Osteocyte (in vitro differentiated cells): Measurements from ENCODE around the gene CCT6B. TPM values are rescaled to one million over a fixed set of nuclear protein-coding genes. Genes with fewer than 3 reads are reported as not detected.

Source experiments
- DNase-seq: peaks from one replicate; pipeline ENCODE4 v3.0.0; 2021; ENCODE audit warnings: mixed read lengths; ENCODE audit not compliant: unreplicated experiment; ENCODE audit errors: extremely low spot score
- H3K27ac Mint-ChIP-seq: one replicate; pipeline ENCODE4 v1.8.0; 2021; ENCODE audit warnings: mild to moderate bottlenecking, mixed read lengths; ENCODE audit not compliant: unreplicated experiment
- H3K27me3 Mint-ChIP-seq: one replicate; pipeline ENCODE4 v1.8.0; 2021; ENCODE audit warnings: mixed read lengths; ENCODE audit not compliant: unreplicated experiment
- H3K36me3 Mint-ChIP-seq: one replicate; pipeline ENCODE4 v1.8.0; 2021; ENCODE audit warnings: mixed read lengths; ENCODE audit not compliant: unreplicated experiment
- H3K4me1 Mint-ChIP-seq: one replicate; pipeline ENCODE4 v1.8.0; 2021; ENCODE audit warnings: mixed read lengths; ENCODE audit not compliant: unreplicated experiment
- H3K4me3 Mint-ChIP-seq: one replicate; pipeline ENCODE4 v1.8.0; 2021; ENCODE audit warnings: mild to moderate bottlenecking, moderate library complexity, mixed read lengths; ENCODE audit not compliant: unreplicated experiment
- H3K9me3 Mint-ChIP-seq: one replicate; pipeline ENCODE4 v1.8.0; 2021; ENCODE audit warnings: mixed read lengths; ENCODE audit not compliant: unreplicated experiment
- long read RNA-seq: library from polyadenylated mRNA; unstranded; transcript quantifications from one replicate; pipeline ENCODE4 v2.0.0, GENCODE V29; 2021
- total RNA-seq: library from RNA; stranded (reverse); gene quantifications from 2 replicates; pipeline ENCODE4 v1.2.1, GENCODE V29; 2021
- TF ChIP-seq, protein P1 (sequence below): fragments of 200-600 bp; sonication (generic); IDR thresholded peaks from 2 replicates; pipeline ENCODE4 v1.5.0; 2021; ENCODE audit warnings: antibody characterized with exemption, mild to moderate bottlenecking, moderate library complexity

The CCT6B gene, protein sequence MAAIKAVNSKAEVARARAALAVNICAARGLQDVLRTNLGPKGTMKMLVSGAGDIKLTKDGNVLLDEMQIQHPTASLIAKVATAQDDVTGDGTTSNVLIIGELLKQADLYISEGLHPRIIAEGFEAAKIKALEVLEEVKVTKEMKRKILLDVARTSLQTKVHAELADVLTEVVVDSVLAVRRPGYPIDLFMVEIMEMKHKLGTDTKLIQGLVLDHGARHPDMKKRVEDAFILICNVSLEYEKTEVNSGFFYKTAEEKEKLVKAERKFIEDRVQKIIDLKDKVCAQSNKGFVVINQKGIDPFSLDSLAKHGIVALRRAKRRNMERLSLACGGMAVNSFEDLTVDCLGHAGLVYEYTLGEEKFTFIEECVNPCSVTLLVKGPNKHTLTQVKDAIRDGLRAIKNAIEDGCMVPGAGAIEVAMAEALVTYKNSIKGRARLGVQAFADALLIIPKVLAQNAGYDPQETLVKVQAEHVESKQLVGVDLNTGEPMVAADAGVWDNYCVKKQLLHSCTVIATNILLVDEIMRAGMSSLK
- 3.2 and 3.6 TPM in 2 replicates for total RNA-seq
- long read RNA-seq, partial matches to known transcripts = 3 of 18 reads
- long read RNA-seq, other reads (novel, unspliced or antisense) = 13 of 18 reads

DNA sequence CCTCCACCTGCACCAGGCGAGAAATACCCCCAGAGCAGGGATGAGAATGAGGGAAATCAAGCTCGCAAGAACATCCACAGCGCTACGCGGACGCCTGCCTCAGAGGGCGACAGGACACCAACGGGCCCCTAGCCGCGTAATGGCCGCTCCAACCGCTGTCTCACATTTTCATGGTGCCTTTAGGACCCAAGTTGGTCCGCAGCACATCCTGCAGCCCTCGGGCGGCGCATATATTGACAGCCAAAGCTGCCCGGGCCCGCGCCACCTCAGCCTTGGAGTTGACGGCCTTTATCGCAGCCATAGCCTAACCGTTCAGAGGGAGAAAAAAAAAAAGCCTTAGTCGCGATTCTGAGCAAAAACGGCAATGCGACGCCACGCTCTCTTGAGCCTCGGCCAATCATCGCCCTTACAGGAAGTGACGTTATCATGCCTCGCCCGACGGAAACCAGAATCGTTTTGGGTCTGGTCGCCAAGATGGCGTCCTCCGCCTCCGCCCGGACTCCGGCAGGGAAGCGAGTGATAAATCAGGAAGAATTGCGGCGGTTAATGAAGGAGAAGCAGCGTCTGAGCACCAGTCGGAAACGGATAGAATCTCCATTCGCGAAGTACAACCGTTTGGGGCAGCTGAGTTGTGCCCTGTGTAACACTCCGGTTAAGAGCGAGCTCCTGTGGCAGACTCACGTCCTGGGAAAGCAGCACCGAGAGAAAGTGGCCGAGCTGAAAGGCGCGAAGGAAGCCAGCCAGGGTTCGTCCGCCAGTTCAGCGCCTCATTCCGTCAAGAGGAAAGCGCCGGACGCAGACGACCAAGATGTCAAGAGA is at the start of gene CCT6B, which contains the start of gene ZNF830:
CCT6B (minus strand) TSS at position 368 of the 819 bp plus-strand sequence; CDS start at position 301, 67 bp downstream.
ZNF830 (plus strand) TSS at position 448 of the 819 bp plus-strand sequence; CDS start at position 475, 27 bp downstream.
- DNase-seq = peak; percentile 95
- peaks cover 15% of the 10 kb centered on the region for H3K36me3 Mint-ChIP-seq
- TF ChIP-seq, protein P1, sequence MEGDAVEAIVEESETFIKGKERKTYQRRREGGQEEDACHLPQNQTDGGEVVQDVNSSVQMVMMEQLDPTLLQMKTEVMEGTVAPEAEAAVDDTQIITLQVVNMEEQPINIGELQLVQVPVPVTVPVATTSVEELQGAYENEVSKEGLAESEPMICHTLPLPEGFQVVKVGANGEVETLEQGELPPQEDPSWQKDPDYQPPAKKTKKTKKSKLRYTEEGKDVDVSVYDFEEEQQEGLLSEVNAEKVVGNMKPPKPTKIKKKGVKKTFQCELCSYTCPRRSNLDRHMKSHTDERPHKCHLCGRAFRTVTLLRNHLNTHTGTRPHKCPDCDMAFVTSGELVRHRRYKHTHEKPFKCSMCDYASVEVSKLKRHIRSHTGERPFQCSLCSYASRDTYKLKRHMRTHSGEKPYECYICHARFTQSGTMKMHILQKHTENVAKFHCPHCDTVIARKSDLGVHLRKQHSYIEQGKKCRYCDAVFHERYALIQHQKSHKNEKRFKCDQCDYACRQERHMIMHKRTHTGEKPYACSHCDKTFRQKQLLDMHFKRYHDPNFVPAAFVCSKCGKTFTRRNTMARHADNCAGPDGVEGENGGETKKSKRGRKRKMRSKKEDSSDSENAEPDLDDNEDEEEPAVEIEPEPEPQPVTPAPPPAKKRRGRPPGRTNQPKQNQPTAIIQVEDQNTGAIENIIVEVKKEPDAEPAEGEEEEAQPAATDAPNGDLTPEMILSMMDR = no peak
- H3K27ac Mint-ChIP-seq = peak within 1 kb of the TSS; percentile 99
- peak within 1 kb of the TSS; percentile 100 for H3K4me3 Mint-ChIP-seq
- H3K9me3 Mint-ChIP-seq = no peaks in the 10 kb centered on the region
- peaks cover 11% of the 10 kb centered on the region for H3K27me3 Mint-ChIP-seq
- peaks cover 18% of the 10 kb centered on the region for H3K4me1 Mint-ChIP-seq

DNA sequence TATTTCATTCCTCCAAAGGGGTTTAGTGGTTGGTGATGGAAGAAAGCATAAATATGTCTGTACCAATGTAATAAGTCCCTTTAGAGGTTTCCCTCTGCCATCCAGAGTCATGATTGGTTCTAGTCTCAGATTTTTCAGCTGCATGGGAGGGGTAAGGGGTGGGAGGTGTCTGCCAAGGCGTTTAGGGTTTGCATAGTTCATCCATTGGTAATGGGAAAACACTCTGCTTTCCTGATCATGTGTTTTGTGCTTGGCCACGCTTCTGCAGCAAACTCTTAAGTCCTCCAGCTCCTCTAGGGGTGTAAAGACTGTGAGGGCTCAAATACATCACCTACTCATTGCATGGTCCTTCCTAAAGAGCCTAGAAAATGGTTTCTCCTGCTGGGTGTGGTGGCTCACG is 48.8 kb upstream of the CCT6B start:
- no peak for DNase-seq
- TF ChIP-seq, protein P1 = no peak
- Mint-ChIP-seq H3K4me3 (no peak overlapping the region), H3K36me3 (peaks cover 25% of the 10 kb centered on the region), H3K4me1 (peaks cover 4% of the 10 kb centered on the region), H3K27me3 (no peaks in the 10 kb centered on the region), H3K9me3 (no peaks in the 10 kb centered on the region), H3K27ac (no peak overlapping the region)

DNA sequence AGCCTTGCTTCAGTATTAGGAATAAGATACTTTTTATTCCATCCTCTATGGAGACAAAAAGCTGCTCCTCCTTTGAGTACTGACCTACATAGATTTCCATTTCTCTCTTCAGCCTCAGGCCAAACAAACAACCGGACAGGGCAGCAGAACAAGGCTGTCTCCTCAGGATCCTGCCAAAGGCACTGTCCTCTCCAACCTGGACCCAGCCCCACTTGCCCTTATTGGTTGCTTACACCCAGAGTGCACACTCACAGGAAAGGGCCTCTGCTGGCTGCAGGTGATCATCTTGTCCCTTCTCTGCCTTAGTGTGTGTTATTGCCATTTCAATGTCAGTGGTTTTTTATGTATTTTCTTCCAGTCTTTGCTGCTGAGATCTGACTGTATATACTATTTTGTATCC is 45.7 kb upstream of the CCT6B start:
- no peak for DNase-seq
- Mint-ChIP-seq H3K4me3 (no peak overlapping the region), H3K9me3 (no peaks in the 10 kb centered on the region), H3K36me3 (peaks cover 26% of the 10 kb centered on the region), H3K4me1 (peaks cover 4% of the 10 kb centered on the region), H3K27me3 (no peaks in the 10 kb centered on the region), H3K27ac (no peak overlapping the region)
- TF ChIP-seq, protein P1 = no peak

DNA sequence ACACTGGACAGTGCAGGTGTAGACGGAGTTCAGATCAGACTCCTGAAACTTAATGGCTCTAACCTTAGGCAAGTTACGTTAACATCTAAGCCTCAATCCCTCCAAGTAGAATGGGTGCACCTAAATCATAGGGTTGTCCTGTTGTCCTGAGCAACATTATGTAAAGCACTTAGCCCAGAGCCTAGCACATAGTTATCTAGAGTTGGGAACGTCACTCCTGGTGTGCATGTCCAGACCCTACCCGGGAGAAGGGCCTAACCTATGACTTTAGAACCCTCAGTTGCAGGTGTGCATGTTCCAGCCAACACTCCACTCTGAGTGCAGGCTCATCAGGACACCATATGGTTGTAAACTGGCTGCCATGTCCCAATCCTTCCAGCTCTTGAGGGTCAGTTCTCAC is 45.1 kb upstream of the CCT6B start:
- TF ChIP-seq, protein P1 = no peak
- no peak overlapping the region for H3K4me3 Mint-ChIP-seq
- H3K27me3 Mint-ChIP-seq = no peaks in the 10 kb centered on the region
- no peak for DNase-seq
- H3K36me3 Mint-ChIP-seq = peaks cover 26% of the 10 kb centered on the region
- no peaks in the 10 kb centered on the region for H3K9me3 Mint-ChIP-seq
- no peak overlapping the region for H3K27ac Mint-ChIP-seq
- no peaks in the 10 kb centered on the region for H3K4me1 Mint-ChIP-seq
